ENCODE measurements around the gene FHIT. TPM values are rescaled to one million over a fixed set of nuclear protein-coding genes. Genes with fewer than 3 reads are reported as not detected.

FHIT gene
- polyA plus RNA-seq, 1 experiment = 0.11 TPM

DNA sequence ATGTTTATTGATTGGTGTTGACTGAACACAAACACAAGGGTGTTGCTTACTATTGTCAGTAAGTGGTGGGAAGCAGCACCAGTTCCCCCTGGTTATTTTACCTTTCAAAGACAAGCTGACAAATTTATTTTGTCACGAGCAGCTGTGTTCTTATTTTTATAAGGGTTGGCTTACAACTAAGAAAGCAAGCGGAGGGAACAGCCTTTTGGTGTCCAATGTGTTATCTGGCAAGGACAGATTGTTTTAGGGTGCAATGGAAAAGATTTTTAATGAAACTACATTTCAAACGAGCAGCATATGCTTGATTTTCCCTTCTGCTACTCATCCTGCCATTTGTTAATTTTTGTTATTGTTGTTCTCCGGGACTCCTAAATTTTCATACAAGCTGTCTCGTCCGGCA lies 1280.9 kb downstream of the FHIT start:
- DNase-seq (ENCODE audit: low read depth) = no peak
- POLR2A ChIA-PET = no interaction called here
- Histone ChIP-seq H3K4me3 (ENCODE audit: low read depth, low read length) (no peak overlapping the region), H3K36me3 (ENCODE audit: control insufficient read depth, insufficient read depth, low read length) (no peaks in the 10 kb centered on the region), H3K27me3 (ENCODE audit: control insufficient read depth, insufficient read depth, low read length) (no peaks in the 10 kb centered on the region)
- TF ChIP-seq, protein P1, sequence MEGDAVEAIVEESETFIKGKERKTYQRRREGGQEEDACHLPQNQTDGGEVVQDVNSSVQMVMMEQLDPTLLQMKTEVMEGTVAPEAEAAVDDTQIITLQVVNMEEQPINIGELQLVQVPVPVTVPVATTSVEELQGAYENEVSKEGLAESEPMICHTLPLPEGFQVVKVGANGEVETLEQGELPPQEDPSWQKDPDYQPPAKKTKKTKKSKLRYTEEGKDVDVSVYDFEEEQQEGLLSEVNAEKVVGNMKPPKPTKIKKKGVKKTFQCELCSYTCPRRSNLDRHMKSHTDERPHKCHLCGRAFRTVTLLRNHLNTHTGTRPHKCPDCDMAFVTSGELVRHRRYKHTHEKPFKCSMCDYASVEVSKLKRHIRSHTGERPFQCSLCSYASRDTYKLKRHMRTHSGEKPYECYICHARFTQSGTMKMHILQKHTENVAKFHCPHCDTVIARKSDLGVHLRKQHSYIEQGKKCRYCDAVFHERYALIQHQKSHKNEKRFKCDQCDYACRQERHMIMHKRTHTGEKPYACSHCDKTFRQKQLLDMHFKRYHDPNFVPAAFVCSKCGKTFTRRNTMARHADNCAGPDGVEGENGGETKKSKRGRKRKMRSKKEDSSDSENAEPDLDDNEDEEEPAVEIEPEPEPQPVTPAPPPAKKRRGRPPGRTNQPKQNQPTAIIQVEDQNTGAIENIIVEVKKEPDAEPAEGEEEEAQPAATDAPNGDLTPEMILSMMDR (IDR thresholded peaks at IDR 0.05; ENCODE audit: insufficient read depth, low read depth, low read length) = no peak
- CTCF ChIA-PET = no interaction called here

DNA sequence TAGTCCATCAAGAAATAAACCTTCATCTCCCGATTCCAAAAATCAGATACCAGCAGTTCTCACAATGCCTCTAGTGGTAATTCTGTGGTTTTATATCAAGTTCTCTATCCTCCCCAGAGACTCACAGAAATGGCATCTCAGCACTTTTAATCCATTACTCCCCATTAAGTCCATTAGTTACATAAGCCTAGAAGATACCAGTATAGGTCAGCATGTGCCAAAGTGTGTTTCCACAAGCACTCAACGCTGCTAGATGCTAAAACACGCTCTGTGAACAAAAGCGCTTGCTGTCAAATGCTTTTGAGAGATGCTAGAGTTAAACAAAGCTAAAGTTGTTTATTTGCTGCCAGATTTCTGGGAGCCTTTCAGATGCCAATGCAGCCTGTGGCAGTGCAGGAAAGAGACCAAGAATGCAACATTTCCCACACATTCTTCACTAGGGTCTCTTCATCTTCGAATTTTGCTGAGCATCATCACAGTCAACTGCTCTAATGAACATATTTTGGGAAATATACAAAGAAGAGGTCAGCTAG lies 1282.7 kb downstream of the FHIT start:
- Histone ChIP-seq H3K36me3 (ENCODE audit: control insufficient read depth, insufficient read depth, low read length) (no peaks in the 10 kb centered on the region), H3K27me3 (ENCODE audit: control insufficient read depth, insufficient read depth, low read length) (no peaks in the 10 kb centered on the region), H3K4me3 (ENCODE audit: low read depth, low read length) (no peak overlapping the region)
- DNase-seq (ENCODE audit: low read depth) = no peak
- ChIA-PET CTCF (no interaction called here), POLR2A (no interaction called here)
- TF ChIP-seq, protein P1 (IDR thresholded peaks at IDR 0.05; ENCODE audit: insufficient read depth, low read depth, low read length) = no peak

DNA sequence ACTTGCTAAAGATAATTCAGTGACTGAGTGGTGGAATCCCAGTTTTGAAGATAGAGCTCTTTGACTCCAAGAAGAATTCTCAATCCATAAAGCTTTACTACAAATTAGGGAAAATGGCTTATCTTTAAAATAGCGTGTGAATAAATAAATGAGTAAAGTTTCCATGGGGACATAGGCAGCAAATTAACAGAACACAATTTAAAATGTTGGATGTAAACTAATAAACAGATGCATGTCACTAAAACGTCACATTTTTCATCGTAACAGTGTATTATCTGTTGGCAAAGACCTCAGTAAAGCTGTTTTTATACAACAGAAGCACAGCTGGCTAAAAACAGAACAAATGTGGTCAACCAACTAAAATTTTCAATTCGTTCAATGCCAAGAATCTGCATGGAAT lies 1287.6 kb downstream of the FHIT start:
- no peak for DNase-seq (ENCODE audit: low read depth)
- TF ChIP-seq, protein P1 (IDR thresholded peaks at IDR 0.05; ENCODE audit: insufficient read depth, low read depth, low read length) = no peak
- no peaks in the 10 kb centered on the region for H3K36me3 ChIP-seq (ENCODE audit: control insufficient read depth, insufficient read depth, low read length)
- POLR2A ChIA-PET = no interaction called here
- H3K4me3 ChIP-seq (ENCODE audit: low read depth, low read length) = no peak overlapping the region
- CTCF ChIA-PET = no interaction called here
- H3K27me3 ChIP-seq (ENCODE audit: control insufficient read depth, insufficient read depth, low read length) = no peaks in the 10 kb centered on the region

DNA sequence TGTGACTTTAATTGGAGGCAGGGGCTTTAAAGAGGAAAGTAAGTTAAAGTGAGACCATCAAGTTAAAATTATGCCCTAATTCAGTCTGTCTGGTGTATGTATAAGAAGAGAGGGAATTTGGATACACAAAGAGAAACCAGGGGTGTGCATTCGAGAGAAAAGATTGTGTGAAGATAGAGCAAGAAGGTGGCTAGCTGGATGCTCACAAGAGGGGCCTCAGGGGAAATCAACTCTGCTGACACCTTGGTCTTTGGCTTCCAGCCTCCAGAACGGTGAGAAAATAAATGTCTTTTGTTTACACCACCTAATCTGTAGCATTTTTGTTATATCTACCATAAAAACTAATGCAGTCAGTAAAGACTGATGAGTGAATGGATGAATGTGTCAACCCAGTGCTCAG lies 1294.1 kb downstream of the FHIT start:
- no peak for DNase-seq (ENCODE audit: low read depth)
- H3K4me3 ChIP-seq (ENCODE audit: low read depth, low read length) = no peak overlapping the region
- no peaks in the 10 kb centered on the region for H3K36me3 ChIP-seq (ENCODE audit: control insufficient read depth, insufficient read depth, low read length)
- ChIA-PET POLR2A (no interaction called here), CTCF (no interaction called here)
- H3K27me3 ChIP-seq (ENCODE audit: control insufficient read depth, insufficient read depth, low read length) = no peaks in the 10 kb centered on the region
- TF ChIP-seq, protein P1 (IDR thresholded peaks at IDR 0.05; ENCODE audit: insufficient read depth, low read depth, low read length) = no peak

DNA sequence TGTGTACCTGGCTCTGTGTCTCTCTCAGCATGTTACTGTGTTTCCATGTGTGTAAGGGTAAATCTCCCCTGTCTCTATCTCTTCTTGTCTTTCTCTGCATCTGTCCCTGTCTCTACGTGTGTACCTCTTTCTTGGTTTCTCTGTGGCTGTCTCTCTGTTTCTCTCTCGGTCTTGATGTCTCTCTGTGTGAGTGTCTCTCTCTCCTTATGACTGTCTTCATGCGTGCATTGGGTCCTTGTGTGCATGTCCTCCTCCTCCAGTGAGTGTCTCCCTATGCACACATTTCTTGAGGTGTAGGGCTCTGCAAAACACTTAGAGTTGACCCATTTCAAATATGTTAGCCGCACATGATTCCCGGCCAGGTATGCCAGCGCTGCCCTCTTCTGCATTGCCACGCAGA lies 1298.1 kb downstream of the FHIT start:
- ChIA-PET POLR2A (no interaction called here), CTCF (no interaction called here)
- Histone ChIP-seq H3K4me3 (ENCODE audit: low read depth, low read length) (no peak overlapping the region), H3K27me3 (ENCODE audit: control insufficient read depth, insufficient read depth, low read length) (no peaks in the 10 kb centered on the region), H3K36me3 (ENCODE audit: control insufficient read depth, insufficient read depth, low read length) (no peaks in the 10 kb centered on the region)
- no peak for DNase-seq (ENCODE audit: low read depth)
- TF ChIP-seq, protein P1 (IDR thresholded peaks at IDR 0.05; ENCODE audit: insufficient read depth, low read depth, low read length) = no peak

All from BJ (cell line).